Coronary artery (tissue), 2 donors: Measurements from ENCODE around the gene PIK3C2B.

Source experiments
- DNase-seq: peaks from one replicate; pipeline ENCODE4 v3.0.0-alpha.2; 2017; ENCODE audit warnings: low spot score
- H3K27ac ChIP-seq, 2 donors: fragments of 200-600 bp; sonication (generic); one replicate each; pipeline ENCODE4 v1.5.1; 2016 to 2019
- H3K4me3 ChIP-seq: fragments of 200-600 bp; sonication (generic); 2 replicates; pipeline ENCODE4 v1.5.1; 2016; ENCODE audit warnings: mild to moderate bottlenecking, moderate library complexity
- TF ChIP-seq, protein P1 (sequence below): fragments of 200-600 bp; sonication (generic); IDR thresholded peaks from one replicate; pipeline ENCODE4 v1.5.1; 2019; ENCODE audit warnings: antibody characterized with exemption

Gene PIK3C2B

DNA sequence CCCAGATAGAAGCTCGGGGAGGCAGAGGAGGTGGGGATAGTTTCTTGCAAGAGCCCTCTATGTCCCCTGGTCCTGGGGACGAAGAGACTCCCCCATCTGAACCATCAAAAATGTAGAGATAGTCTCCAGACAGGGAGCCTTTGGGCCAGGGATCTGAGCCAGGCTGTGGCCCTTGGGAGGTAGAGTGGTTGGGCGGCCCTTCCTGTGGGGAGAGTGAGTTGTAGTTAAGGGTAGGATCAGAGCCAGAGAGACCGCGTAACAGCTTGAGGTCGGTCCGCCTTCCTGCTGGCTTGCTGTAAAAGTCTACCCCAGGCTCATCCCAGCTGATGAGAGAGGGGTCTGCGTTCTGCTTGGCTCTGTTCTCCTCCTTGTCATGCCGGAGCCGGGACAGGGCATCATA is 25.3 kb downstream of the PIK3C2B start:
- Histone ChIP-seq H3K27ac (peak overlapping the region in 1 of 2 donors; percentile 34), H3K4me3 (no peak overlapping the region)
- DNase-seq: no peak
- TF ChIP-seq, protein P1, sequence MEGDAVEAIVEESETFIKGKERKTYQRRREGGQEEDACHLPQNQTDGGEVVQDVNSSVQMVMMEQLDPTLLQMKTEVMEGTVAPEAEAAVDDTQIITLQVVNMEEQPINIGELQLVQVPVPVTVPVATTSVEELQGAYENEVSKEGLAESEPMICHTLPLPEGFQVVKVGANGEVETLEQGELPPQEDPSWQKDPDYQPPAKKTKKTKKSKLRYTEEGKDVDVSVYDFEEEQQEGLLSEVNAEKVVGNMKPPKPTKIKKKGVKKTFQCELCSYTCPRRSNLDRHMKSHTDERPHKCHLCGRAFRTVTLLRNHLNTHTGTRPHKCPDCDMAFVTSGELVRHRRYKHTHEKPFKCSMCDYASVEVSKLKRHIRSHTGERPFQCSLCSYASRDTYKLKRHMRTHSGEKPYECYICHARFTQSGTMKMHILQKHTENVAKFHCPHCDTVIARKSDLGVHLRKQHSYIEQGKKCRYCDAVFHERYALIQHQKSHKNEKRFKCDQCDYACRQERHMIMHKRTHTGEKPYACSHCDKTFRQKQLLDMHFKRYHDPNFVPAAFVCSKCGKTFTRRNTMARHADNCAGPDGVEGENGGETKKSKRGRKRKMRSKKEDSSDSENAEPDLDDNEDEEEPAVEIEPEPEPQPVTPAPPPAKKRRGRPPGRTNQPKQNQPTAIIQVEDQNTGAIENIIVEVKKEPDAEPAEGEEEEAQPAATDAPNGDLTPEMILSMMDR: no peak

DNA sequence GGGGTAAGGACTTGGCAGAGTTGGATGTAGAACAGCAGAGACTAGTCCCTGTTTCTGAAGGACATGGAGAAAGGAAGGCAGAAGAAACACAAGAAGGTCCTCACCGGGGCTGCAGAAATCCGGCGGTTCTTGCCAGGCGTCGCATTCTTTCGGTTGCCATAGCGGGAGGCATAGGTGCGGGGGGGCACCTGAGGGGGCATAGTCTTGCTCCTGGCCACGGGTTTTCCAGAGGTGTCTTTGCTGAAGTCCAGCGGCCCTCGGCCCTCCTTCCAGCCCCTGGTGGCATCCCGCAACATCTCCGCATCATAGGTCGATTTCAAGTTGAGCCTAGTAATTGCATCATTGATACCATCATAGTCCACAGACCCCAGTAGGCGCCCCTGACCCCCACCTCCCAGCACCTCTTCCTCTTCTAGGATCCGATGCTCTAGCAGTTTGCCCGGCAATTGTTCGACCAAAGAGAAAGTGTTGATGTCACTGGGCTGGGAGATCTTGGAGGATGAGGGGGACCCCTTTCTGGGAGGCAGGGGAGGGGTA is 25.8 kb downstream of the PIK3C2B start:
- peak overlapping the region in 1 of 2 donors; percentile 34 for H3K27ac ChIP-seq
- TF ChIP-seq, protein P1: no peak

GRCh38 chr1:204468206-204468605 is 26.4 kb downstream of the PIK3C2B start:
- Histone ChIP-seq H3K4me3 (no peak overlapping the region), H3K27ac (peak overlapping the region in 1 of 2 donors; percentile 34)
- TF ChIP-seq, protein P1: no peak
- DNase-seq: no peak

More for the DNA sequence above, 25.8 kb downstream of the PIK3C2B start:
- H3K4me3 ChIP-seq: no peak overlapping the region
- DNase-seq: no peak

DNA sequence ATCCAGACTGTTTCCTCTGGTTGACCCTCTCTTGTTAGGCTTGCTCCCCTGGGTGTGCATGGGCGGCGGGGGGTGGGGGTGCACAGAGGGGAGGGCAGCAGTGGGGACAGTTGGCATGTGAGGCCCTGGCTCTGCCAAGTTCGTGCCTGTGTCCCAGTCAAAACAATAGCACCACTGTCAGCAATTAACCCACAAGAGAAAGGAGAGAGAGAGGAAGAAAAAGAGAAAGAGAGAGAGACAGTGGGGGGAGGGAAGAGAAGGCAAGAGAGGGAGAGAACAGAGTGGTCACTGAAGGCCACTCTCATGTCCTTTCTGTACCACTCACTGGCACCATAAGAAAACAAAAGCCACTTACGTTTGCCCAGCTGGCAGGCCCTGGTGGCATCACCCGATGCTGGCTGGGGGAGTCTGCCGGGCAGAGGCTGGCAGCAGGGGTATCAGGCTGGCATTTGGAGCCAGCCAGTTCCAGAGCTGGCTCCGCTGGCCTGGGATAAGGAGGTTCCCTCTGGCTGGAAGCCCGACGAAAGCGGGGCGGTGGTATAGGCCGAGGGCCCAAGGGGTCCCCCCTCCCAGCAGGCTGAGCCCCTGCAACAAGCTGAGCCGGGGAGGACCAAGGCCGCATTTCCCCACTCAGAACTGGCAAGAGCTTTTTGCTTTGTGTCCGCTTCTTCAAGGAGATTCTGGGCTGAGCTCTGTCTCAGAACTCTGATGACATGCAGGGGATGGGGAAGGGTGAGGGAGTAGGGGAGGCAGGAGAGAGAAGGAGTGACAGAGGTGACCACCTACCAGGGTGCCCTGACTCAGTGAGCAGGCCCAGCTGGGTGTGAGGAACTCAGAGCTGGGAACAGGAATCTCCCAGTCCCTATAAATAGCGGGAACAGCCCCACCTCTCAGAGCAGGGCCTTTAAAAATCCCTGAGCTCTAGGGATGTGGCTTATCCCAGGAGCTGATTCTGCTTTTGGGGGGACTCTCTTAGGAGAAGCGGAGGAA is 27.9 kb downstream of the PIK3C2B start:
- H3K27ac ChIP-seq: peak overlapping the region; percentile 92 to 96
- peak; percentile 87 for DNase-seq
- TF ChIP-seq, protein P1: no peak
- H3K4me3 ChIP-seq: peak overlapping the region; percentile 63

DNA sequence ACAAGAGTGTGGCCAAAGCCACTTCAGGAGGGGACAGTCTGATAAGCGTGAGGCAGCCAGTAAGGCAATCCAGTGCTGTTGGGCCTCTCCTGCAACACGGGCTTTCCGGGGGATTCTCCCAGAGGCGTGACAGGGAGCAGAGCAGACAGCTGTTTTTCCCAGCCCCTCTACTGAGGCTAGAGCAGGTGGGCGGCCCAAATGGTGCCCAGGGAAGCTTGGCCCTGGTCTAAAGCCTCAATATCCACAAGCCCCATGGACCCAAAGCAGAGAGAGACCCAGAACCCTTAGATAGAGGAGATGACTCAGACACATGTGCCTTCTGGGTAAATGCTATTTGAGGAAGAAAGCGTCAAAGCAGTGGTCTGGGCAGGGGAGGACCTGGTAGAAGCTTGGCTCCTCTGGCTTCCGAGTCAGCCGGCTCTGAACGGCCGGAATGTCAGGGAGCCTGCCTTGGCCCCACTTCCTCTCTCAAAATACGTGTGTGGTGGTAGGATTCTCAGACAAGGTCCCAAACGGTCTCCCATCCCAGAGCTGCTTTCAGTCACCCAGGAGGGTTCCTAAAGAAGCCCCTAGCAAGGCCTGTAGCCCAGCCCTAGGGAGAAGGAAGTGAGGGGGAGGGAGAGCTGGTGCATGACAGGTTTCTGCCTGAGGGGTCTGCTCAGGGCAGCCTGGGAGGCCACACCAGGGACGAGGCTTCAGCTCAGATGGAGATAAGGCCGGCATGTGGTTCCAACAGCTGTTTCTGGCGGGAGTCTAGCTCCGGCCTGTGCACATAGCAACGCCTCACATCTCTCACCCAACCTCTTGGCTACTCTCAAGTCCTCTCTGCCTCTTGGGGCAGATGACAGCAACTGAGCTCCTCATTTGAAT is 28.8 kb downstream of the PIK3C2B start:
- TF ChIP-seq, protein P1: no peak
- no peak for DNase-seq
- Histone ChIP-seq H3K4me3 (peak overlapping the region; percentile 63), H3K27ac (peak overlapping the region; percentile 92 to 96)

GRCh38 chr1:204464701-204465100 is 29.9 kb downstream of the PIK3C2B start:
- Histone ChIP-seq H3K4me3 (no peak overlapping the region), H3K27ac (peak overlapping the region in 1 of 2 donors; percentile 96)
- DNase-seq: no peak
- TF ChIP-seq, protein P1: no peak
